Inflammatory macrophage (primary cell): ENCODE measurements around the gene VCPKMT.
"Not testable (repeated sequence)": the region's sequence is repeated elsewhere in the genome, so short reads cannot be mapped to it uniquely, and the experiment has no call there.

ENCODE experiments used
- DNase-seq, 2 donors: peaks; one replicate each; pipeline ENCODE4 v3.0.0-alpha.2; 2020 to 2022

The VCPKMT gene

DNA sequence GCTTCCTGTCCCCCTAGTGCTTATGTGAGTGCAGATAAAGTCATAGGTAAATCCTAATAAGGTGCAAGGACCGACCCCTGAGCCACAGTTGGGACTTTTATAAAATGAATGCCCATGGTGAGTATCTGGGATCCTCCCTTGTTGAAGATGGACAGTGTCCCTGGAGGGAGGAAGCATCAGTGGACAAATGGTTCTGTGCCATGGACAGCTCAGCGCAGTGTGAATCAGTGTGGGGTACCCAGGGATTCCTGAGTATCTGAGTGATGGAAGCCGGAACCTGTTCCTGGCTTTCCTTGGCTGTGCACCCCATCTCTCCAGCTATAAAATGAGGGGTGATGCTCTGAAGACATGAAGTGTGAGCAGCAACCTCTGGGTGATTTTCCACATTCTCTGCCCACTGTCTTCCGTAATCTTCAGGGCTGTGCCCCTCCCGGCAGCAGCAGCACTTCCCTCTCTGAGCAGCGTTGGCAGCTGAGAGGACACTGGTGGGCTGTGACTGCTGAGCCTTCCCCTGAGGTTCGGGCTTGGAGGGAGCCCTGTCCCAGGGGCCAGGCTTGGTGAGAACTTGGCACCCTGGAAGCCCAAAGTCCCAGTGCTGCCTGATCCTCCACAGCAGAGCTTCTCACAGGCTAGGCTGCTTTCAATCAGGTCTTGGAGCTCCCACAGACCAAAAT, 25.0 kb downstream of the VCPKMT start:
- peak; percentile 63 to 76 for DNase-seq

GRCh38 chr14:50089208-50089607, 27.2 kb downstream of the VCPKMT start:
- DNase-seq: no peak

- no peak for DNase-seq
Observed at GRCh38 chr14:50088731-50089130, 27.6 kb downstream of the VCPKMT start.

- no peak for DNase-seq
Observed at GRCh38 chr14:50088117-50088515, 28.3 kb downstream of the VCPKMT start.

- DNase-seq: no peak
Observed at GRCh38 chr14:50087341-50088116, 28.8 kb downstream of the VCPKMT start.

- DNase-seq: no peak
Observed at GRCh38 chr14:50086321-50086711, 30.1 kb downstream of the VCPKMT start.

GRCh38 chr14:50085570-50086320, 30.6 kb downstream of the VCPKMT start:
- peak in 1 of 2 donors; percentile 23 for DNase-seq

DNA sequence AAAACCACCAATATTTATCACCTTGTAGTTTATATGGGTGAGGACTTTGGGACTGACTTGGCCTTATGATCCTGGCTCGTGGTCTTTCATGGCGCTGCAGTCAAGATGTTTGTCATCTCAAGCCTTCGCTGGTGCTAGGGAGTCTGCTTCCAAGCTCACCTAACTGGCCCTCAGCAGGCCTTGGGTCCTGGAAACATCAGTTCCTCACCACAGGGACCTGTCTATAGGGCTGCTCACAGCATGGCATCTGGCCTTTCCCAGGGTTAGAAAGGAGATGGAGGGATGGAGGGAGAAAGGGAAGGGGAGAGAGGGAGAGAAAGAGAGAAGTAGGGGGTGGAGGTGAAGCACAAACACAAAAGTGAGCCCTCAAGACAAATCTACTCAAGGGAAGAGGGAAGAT, 31.7 kb downstream of the VCPKMT start:
- DNase-seq: no peak

- DNase-seq: peak in 1 of 2 donors; percentile 57
Observed at GRCh38 chr14:50083467-50084337, 32.7 kb downstream of the VCPKMT start.

GRCh38 chr14:50082784-50083466, 33.4 kb downstream of the VCPKMT start:
- peak; percentile 80 to 94 for DNase-seq

DNA sequence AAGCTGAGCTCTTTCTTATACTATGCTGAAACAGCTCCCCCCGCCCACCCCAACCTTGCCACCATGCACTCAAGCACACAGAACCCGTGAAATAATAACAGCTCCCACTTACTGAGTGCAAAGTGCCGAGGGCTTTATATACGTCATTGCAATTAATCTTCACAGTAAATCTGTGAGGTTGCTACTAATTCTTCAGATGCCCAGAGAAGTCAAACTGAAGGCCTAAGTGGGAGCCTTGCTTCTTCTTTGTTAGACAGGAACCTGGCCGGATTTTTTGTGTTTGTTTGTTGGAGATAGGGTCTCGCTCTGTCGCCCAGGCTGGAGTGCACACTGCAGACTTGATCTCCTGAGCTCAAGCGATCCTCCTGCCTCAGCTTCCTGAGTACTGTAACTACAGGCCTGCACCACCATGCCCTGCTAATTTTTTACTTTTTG, 34.0 kb downstream of the VCPKMT start:
- no peak for DNase-seq

GRCh38 chr14:50079103-50079502, 37.3 kb downstream of the VCPKMT start:
- DNase-seq: not testable (repeated sequence)

DNA sequence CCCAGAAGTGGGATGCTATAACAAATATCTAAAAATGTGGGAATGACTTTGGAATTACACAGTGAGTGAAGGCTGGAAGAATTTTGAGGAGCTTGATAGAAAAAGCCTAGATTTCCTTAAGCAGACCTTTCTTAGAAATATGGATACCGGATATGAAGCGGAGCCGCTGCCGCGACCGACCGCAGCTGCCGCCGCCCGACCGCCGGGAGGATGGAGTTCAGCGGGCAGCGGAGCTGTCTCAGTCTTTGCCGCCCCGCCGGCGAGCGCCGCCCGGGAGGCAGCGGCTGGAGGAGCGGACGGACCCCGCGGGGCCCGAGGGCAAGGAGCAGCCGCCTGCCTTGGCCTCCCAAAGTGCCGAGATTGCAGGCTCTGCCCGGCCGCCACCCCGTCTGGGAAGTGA, 42.7 kb downstream of the VCPKMT start:
- not testable (repeated sequence) for DNase-seq

DNA sequence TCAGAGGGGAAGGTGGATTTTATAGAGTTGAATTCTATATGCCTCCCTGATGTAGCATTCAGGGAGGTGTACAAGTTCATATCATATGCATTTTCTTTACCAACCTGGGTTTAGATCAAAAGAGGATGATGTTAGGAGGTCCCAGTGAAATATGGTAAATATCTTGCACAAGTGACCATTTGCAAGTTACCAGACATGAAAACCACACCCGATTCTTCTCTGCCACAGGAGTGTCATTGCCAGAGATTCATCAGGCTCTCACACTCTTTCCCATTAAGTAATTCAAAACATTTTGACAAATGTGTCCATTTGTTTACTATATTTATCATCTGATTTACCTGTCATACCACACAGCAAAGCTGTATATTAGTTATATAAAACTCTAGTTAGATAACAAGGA, 44.0 kb downstream of the VCPKMT start:
- DNase-seq: no peak

DNA sequence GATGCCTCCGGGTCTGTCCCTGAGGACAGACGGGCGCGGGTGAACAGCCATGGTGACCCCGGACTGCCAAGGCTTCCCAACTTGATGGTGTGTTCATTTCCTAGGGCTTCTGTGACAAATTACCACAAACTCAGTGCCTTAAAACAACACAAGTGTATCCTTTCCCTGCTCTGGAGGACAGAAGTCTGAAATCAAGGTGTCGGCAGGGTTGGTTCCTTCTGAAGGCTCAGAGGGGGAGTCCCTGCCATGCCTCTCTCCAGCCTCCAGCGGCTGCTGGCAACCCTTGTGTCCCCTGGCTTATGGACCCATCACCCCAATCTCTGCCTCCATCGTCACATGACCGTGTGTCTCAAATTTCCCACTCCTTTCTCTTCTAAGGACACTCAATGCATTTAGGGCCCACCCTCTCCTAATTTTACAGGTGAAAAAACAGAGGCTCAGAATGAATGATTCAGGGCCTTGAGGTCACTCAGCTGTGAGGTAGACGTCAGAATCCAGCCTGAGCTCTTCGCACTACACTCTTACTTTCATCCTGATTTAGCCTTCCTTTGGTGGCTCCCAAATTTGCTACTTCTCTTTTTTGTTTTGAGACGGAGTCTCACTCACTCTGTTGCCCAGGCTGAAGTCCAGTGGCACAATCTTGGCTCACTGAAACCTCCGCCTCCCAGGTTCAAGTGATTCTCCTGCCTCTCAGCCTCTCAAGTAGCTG, 45.4 kb downstream of the VCPKMT start:
- DNase-seq: no peak

DNA sequence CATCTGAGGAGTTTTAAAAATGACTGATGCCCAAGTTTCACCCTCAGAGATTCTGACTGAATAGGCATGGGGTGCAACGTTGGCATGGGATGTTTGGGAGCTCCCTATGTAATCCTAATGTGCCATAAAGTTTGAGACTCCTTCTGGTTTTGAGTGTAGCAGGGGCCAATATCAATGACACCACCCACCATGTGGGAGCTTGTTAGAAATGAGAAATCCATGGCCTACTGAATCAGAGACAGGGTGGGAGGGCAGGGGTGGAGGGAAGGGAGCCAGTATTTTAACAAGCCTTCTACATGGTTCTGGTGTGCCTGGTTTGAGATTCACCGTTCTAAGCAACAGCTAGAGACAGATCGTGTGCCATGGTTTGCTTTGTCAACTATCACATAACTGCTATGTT, 46.1 kb downstream of the VCPKMT start:
- DNase-seq: no peak

DNA sequence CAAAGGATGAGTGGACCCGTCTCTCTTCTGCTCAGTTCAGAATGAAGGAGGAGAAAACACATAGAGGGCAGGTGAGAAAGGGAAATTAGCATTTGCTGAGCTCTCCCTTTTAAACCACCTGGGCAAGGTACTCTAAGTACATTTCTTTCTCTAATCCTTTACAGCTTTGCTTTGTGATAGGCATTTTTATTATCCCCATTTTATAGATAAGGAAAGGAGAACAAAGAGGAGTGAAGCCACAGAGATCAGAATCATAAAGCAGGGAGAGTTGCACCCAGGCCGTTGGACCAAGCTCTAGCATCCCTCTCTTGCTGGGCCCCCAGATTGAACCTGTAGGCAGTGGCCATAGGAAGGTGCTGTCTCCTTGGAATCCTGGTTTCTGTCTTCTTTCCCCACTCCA, 47.0 kb downstream of the VCPKMT start:
- no peak for DNase-seq

- no peak for DNase-seq
Observed at GRCh38 chr14:50068496-50068895, 47.9 kb downstream of the VCPKMT start.

DNA sequence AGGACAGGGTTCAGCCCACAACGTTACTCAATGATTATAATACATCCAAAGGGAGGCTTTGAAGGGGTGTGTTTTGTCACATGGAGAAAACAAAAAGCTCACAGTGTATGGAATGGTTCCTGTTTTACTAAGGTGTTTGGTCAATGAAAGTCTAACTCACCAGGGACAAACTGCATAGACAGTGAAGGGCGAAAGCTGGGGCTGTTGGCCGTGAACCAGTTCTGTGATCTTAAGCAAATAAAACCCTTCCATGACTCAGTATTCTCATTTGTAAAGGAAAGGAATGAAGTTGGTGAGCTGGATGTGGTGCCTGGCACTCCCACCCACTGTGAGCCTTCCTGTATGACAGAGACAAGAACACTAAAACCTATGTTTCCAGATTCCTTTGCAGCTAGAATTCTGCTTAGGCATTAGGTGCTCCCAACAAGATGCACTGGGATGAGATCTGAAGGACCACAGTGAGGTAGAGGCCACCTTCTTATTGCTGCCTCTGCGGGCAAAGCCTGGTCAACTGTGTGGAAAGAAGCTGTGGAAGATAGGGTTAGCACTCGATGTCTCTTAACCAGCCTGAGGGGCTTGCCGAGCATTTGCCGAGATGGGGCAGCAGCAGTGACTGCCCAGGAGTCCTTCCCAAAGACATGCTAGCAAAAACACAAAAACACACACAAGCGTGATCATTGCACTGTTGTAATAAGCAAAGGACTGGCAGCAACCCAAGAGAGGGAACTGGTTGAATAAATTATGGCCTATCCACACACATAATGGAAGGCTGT, 48.5 kb downstream of the VCPKMT start:
- DNase-seq: no peak

DNA sequence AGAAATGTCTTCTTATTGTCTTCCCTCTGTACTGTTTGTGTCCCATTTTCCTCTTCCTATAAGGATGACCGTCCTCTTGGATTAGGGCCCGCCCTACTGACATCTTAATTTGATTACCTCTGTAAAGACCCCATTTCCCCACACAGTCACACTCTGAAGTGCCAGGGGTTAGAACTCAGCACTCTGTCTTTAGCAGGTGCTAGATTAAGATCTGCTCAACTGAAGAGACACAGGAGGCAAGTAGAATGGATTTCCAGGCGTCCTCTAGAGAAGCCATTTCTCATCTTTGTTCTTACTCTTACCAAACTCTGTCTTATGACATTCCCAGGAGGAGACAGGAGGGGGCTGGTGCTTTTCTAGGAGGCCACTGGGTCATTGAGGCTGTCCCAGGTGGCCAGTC, 50.8 kb downstream of the VCPKMT start:
- DNase-seq: no peak
